ENCODE data around the gene PHF2. TPM values are rescaled to one million over a fixed set of nuclear protein-coding genes. Genes with fewer than 3 reads are reported as not detected.

The PHF2 gene
- polyA plus RNA-seq, 2 donors: 11.7 to 17.9 TPM

DNA sequence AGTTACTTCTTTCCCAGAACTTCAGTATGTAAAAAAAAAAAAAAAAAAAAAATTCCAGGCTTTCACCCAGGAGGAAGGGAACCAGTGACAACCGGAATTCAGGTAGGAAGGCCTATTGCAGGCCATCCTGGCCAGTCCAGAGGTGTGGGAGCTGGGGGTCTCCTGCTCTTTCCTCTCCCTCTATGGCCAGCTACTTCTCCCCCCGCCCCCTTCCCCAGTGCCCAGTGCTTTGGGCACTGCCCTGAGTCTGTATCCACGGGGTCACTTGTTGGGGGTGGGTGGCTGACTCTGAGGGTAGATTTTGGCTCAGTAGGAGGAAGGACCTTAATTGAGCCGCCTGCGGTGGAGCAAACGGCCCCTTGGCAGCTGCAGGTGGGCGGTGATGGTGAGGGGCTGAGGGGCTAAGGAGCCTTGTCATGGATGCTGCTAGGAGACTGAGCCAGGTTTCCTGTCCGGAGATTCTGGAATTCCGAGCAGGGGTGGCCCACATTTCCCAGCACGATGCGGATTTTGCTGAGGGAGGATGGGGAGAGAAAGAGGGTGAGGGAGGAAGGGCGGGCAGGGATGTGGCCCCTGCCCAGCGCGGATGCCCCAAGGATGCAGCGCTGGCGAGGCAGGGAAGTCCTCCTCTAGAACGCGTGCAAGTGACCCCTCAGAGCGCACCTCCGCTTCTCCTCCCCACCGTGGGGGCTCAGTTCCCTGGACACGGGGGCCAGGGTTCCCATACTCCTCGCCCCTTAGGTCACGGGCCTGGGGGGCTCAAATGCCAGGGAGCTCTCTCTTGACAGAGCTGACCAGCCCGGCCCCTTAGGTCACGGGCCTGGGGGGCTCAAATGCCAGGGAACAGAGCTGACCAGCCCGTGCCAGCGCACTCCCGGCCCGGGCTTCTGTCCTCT, 1.2 kb upstream of the PHF2 start:
- Histone ChIP-seq H3K4me3 (ENCODE audit: low read depth in 1 of 2, low read length in 2 of 2) (peak overlapping the region; percentile 83 to 87), H3K36me3 (ENCODE audit: control insufficient read depth in 2 of 2, insufficient read depth in 2 of 2, low read length in 1 of 2) (no peaks in the 10 kb centered on the region), H3K9me3 (ENCODE audit: control insufficient read depth in 2 of 2, insufficient read depth in 1 of 2, low read depth in 1 of 2, low read length in 1 of 2) (no peaks in the 10 kb centered on the region), H3K27me3 (ENCODE audit: control insufficient read depth in 1 of 2, insufficient read depth in 2 of 2, low read length in 2 of 2) (no peaks in the 10 kb centered on the region), H3K4me1 (ENCODE audit: control insufficient read depth in 2 of 2, insufficient read depth in 2 of 2, low read length in 1 of 2) (peaks cover 8 to 24% of the 10 kb centered on the region in 2 donors), H3K27ac (ENCODE audit: low read depth in 2 of 2, low read length in 1 of 2) (peak overlapping the region; percentile 88 to 92)
- 24 to 29% methylated on average over 21 to 30 of the region's 30 CpGs for WGBS, 2 donors

DNA sequence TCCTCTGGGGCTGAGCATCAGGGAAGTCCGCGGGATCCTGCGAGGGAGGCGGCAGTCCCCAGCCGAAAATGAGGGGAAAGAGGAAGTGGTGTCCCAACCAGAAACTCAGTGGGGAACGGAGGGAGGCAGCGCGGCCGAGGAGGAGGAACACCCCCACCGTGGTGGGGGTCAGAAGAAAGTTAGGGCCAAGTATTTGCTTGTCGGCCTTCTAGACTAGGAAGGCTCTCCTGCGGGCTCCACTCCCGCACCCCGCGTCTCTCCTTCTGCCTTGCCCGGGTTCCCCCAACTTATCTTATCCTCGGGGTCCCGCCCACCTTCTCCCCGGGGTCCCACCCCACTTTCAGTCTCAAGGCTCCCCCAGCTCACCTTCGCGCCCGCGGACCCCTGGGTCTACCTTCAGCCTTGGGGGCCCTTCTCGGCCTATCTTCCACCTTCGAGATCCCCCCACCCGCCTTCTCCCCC, 557 bp upstream of the PHF2 start:
- H3K9me3 ChIP-seq (ENCODE audit: control insufficient read depth in 2 of 2, insufficient read depth in 1 of 2, low read depth in 1 of 2, low read length in 1 of 2): no peaks in the 10 kb centered on the region
- 0 to 1% methylated on average over 26 of the region's 26 CpGs for WGBS, 2 donors
- H3K27me3 ChIP-seq (ENCODE audit: control insufficient read depth in 1 of 2, insufficient read depth in 2 of 2, low read length in 2 of 2): no peaks in the 10 kb centered on the region
- H3K36me3 ChIP-seq (ENCODE audit: control insufficient read depth in 2 of 2, insufficient read depth in 2 of 2, low read length in 1 of 2): no peaks in the 10 kb centered on the region
- H3K4me3 ChIP-seq (ENCODE audit: low read depth in 1 of 2, low read length in 2 of 2): peak overlapping the region; percentile 83 to 87
- peak overlapping the region; percentile 88 to 92 for H3K27ac ChIP-seq (ENCODE audit: low read depth in 2 of 2, low read length in 1 of 2)
- peaks cover 10 to 29% of the 10 kb centered on the region in 2 donors for H3K4me1 ChIP-seq (ENCODE audit: control insufficient read depth in 2 of 2, insufficient read depth in 2 of 2, low read length in 1 of 2)

GRCh38 chr9:93577078-93577974, 942 bp downstream of the PHF2 start:
- Histone ChIP-seq H3K4me1 (ENCODE audit: control insufficient read depth in 2 of 2, insufficient read depth in 2 of 2, low read length in 1 of 2) (peaks cover 16 to 32% of the 10 kb centered on the region in 2 donors), H3K27ac (ENCODE audit: low read depth in 2 of 2, low read length in 1 of 2) (peak overlapping the region; percentile 92), H3K27me3 (ENCODE audit: control insufficient read depth in 1 of 2, insufficient read depth in 2 of 2, low read length in 2 of 2) (no peaks in the 10 kb centered on the region), H3K9me3 (ENCODE audit: control insufficient read depth in 2 of 2, insufficient read depth in 1 of 2, low read depth in 1 of 2, low read length in 1 of 2) (no peaks in the 10 kb centered on the region), H3K4me3 (ENCODE audit: low read depth in 1 of 2, low read length in 2 of 2) (peak overlapping the region; percentile 83 to 87), H3K36me3 (ENCODE audit: control insufficient read depth in 2 of 2, insufficient read depth in 2 of 2, low read length in 1 of 2) (no peaks in the 10 kb centered on the region)
- WGBS, 2 donors: 1 to 2% methylated on average over 51 to 74 of the region's 74 CpGs

- 56 to 57% methylated on average over 13 of the region's 13 CpGs for WGBS, 2 donors
- H3K4me3 ChIP-seq (ENCODE audit: low read depth in 1 of 2, low read length in 2 of 2): peak overlapping the region; percentile 83 to 87
- no peaks in the 10 kb centered on the region for H3K36me3 ChIP-seq (ENCODE audit: control insufficient read depth in 2 of 2, insufficient read depth in 2 of 2, low read length in 1 of 2)
- peak overlapping the region; percentile 92 for H3K27ac ChIP-seq (ENCODE audit: low read depth in 2 of 2, low read length in 1 of 2)
- H3K4me1 ChIP-seq (ENCODE audit: control insufficient read depth in 2 of 2, insufficient read depth in 2 of 2, low read length in 1 of 2): peaks cover 16 to 32% of the 10 kb centered on the region in 2 donors
- no peaks in the 10 kb centered on the region for H3K9me3 ChIP-seq (ENCODE audit: control insufficient read depth in 2 of 2, insufficient read depth in 1 of 2, low read depth in 1 of 2, low read length in 1 of 2)
- no peaks in the 10 kb centered on the region for H3K27me3 ChIP-seq (ENCODE audit: control insufficient read depth in 1 of 2, insufficient read depth in 2 of 2, low read length in 2 of 2)
Observed at GRCh38 chr9:93577975-93578682, 1.7 kb downstream of the PHF2 start.

DNA sequence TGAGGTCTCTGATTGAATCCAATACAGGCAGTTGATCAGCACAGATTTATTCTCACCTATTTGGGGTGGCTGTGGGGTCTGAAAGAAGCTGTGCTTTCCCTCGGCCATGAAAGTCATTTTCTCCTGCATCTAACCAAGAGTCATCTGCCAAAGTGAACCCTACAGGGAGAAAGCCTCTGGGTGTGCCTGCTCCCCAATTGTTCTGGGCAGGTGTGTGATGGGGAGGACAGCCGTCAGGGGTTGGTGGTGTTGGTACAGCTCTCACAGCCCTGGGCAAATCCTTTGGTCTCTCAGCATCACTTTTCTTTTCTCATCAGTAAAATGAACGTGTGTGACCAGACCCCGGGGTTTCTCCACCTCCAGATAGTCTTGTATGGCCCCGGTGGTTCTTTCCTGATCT, 2.5 kb downstream of the PHF2 start:
- Histone ChIP-seq H3K36me3 (ENCODE audit: control insufficient read depth in 2 of 2, insufficient read depth in 2 of 2, low read length in 1 of 2) (no peaks in the 10 kb centered on the region), H3K27ac (ENCODE audit: low read depth in 2 of 2, low read length in 1 of 2) (no peak overlapping the region), H3K4me3 (ENCODE audit: low read depth in 1 of 2, low read length in 2 of 2) (no peak overlapping the region), H3K9me3 (ENCODE audit: control insufficient read depth in 2 of 2, insufficient read depth in 1 of 2, low read depth in 1 of 2, low read length in 1 of 2) (no peaks in the 10 kb centered on the region), H3K27me3 (ENCODE audit: control insufficient read depth in 1 of 2, insufficient read depth in 2 of 2, low read length in 2 of 2) (no peaks in the 10 kb centered on the region), H3K4me1 (ENCODE audit: control insufficient read depth in 2 of 2, insufficient read depth in 2 of 2, low read length in 1 of 2) (peaks cover 16 to 32% of the 10 kb centered on the region in 2 donors)
- whole genome bisulfite sequencing, 2 donors: 65 to 69% methylated on average over 5 of the region's 5 CpGs

DNA sequence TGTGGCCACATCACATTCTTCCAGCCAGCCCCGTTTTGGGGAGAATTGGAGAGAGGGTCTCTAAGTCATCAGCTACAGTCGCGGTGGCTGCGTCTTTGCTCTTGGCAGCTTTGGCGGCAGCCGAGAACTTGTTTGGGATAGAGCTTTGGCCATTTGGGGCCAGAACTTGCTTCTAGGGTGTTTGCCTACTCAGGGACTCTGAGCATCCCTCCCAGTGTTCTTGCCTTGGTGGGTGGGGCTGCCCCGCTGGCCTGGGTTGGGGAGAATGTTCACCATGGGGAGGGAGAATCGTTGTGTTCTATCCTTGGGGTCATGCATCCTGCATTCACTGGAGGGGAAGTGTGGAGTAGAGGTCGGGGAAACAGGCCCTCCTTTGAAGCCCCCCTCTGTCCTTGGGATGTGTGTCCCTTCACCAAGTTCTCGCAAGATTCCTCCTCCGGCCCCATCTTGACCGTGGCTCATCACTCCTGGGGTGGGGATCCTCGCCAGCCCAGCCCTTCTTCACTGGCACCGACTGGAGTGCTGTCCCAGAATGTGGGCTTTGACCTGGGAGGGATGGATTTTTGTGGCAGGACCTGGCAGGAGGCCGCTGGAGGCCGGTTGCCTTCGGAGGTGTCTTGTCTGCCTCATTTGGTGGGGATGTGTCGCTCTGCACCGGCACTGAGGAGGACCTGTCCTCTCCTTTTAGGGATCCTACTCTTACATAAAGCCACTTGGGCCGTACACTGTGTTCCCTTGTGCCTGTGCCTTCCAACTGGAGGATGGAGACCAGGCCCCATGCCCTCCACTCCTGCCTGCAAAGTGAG, 3.5 kb downstream of the PHF2 start:
- H3K27ac ChIP-seq (ENCODE audit: low read depth in 2 of 2, low read length in 1 of 2): peak overlapping the region in 1 of 2 donors; percentile 29
- H3K4me1 ChIP-seq (ENCODE audit: control insufficient read depth in 2 of 2, insufficient read depth in 2 of 2, low read length in 1 of 2): peaks cover 16 to 28% of the 10 kb centered on the region in 2 donors
- H3K36me3 ChIP-seq (ENCODE audit: control insufficient read depth in 2 of 2, insufficient read depth in 2 of 2, low read length in 1 of 2): no peaks in the 10 kb centered on the region
- H3K27me3 ChIP-seq (ENCODE audit: control insufficient read depth in 1 of 2, insufficient read depth in 2 of 2, low read length in 2 of 2): no peaks in the 10 kb centered on the region
- no peak overlapping the region for H3K4me3 ChIP-seq (ENCODE audit: low read depth in 1 of 2, low read length in 2 of 2)
- no peaks in the 10 kb centered on the region for H3K9me3 ChIP-seq (ENCODE audit: control insufficient read depth in 2 of 2, insufficient read depth in 1 of 2, low read depth in 1 of 2, low read length in 1 of 2)
- 80 to 84% methylated on average over 20 of the region's 20 CpGs for WGBS, 2 donors

- Histone ChIP-seq H3K36me3 (ENCODE audit: control insufficient read depth in 2 of 2, insufficient read depth in 2 of 2, low read length in 1 of 2) (no peaks in the 10 kb centered on the region), H3K9me3 (ENCODE audit: control insufficient read depth in 2 of 2, insufficient read depth in 1 of 2, low read depth in 1 of 2, low read length in 1 of 2) (no peaks in the 10 kb centered on the region), H3K27me3 (ENCODE audit: control insufficient read depth in 1 of 2, insufficient read depth in 2 of 2, low read length in 2 of 2) (no peaks in the 10 kb centered on the region), H3K4me3 (ENCODE audit: low read depth in 1 of 2, low read length in 2 of 2) (no peak overlapping the region), H3K4me1 (ENCODE audit: control insufficient read depth in 2 of 2, insufficient read depth in 2 of 2, low read length in 1 of 2) (peaks cover 16 to 23% of the 10 kb centered on the region in 2 donors), H3K27ac (ENCODE audit: low read depth in 2 of 2, low read length in 1 of 2) (no peak overlapping the region)
- 68 to 70% methylated on average over 10 of the region's 10 CpGs for WGBS, 2 donors
Observed at GRCh38 chr9:93580654-93581380, 4.4 kb downstream of the PHF2 start.

DNA sequence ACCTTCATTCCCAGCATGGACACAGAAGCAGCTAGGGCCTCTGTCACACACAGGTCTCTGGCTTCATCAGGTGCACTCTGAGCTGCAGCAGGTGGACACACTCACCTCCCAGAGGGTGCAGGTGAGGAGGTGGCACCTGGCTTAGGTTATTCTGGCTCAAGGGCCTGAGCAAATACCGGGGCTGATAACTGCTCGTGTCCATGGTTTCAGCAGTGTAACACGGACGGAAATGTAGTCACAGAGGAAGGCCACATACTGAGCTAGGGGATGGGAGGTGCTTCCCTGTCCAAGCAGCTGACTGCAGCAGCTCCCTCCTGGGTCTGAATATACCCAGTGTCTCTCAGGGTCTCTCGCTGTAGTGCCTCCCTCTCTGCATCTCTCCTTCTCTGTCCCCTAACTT, 5.7 kb downstream of the PHF2 start:
- Histone ChIP-seq H3K27me3 (ENCODE audit: control insufficient read depth in 1 of 2, insufficient read depth in 2 of 2, low read length in 2 of 2) (no peaks in the 10 kb centered on the region), H3K4me1 (ENCODE audit: control insufficient read depth in 2 of 2, insufficient read depth in 2 of 2, low read length in 1 of 2) (peaks cover 24 to 27% of the 10 kb centered on the region in 2 donors), H3K4me3 (ENCODE audit: low read depth in 1 of 2, low read length in 2 of 2) (no peak overlapping the region), H3K9me3 (ENCODE audit: control insufficient read depth in 2 of 2, insufficient read depth in 1 of 2, low read depth in 1 of 2, low read length in 1 of 2) (no peaks in the 10 kb centered on the region), H3K27ac (ENCODE audit: low read depth in 2 of 2, low read length in 1 of 2) (no peak overlapping the region), H3K36me3 (ENCODE audit: control insufficient read depth in 2 of 2, insufficient read depth in 2 of 2, low read length in 1 of 2) (no peaks in the 10 kb centered on the region)
- WGBS, 2 donors: 46 to 71% methylated on average over 5 of the region's 5 CpGs
